GM19455 (cell line): ENCODE measurements around the gene SS18.

Experiments used
- ATAC-seq: cut with Tn5 transposase; IDR thresholded peaks from one replicate; pipeline ENCODE4 v1.9.1; 2021; ENCODE audit not compliant: unreplicated experiment

The SS18 gene

GRCh38 chr18:26073758-26074157, 16.7 kb downstream of the SS18 start:
- ATAC-seq, result no peak

GRCh38 chr18:26071725-26072124, 18.7 kb downstream of the SS18 start:
- ATAC-seq, result no peak

GRCh38 chr18:26071020-26071419, 19.4 kb downstream of the SS18 start:
- ATAC-seq, result no peak

GRCh38 chr18:26059357-26059756, 31.1 kb downstream of the SS18 start:
- ATAC-seq, result no peak

GRCh38 chr18:26057344-26057773, 33.1 kb downstream of the SS18 start:
- no peak for ATAC-seq

GRCh38 chr18:26056291-26056690, 34.1 kb downstream of the SS18 start:
- no peak for ATAC-seq

- no peak for ATAC-seq
Observed at GRCh38 chr18:26052505-26052904, 37.9 kb downstream of the SS18 start.

GRCh38 chr18:26051843-26052242, 38.6 kb downstream of the SS18 start:
- no peak for ATAC-seq

- ATAC-seq, result no peak
Observed at GRCh38 chr18:26046419-26047077, 43.9 kb downstream of the SS18 start.

GRCh38 chr18:26044807-26045206, 45.6 kb downstream of the SS18 start:
- no peak for ATAC-seq

GRCh38 chr18:26040051-26040656, 50.3 kb downstream of the SS18 start:
- ATAC-seq, result no peak

- no peak for ATAC-seq
Observed at GRCh38 chr18:26039203-26039602, 51.2 kb downstream of the SS18 start.

- ATAC-seq, result no peak
Observed at GRCh38 chr18:26036635-26037034, 53.8 kb downstream of the SS18 start.

- ATAC-seq, result no peak
Observed at GRCh38 chr18:26034850-26035497, 55.4 kb downstream of the SS18 start.

- ATAC-seq, result no peak
Observed at GRCh38 chr18:26022585-26022984, 67.8 kb downstream of the SS18 start.

GRCh38 chr18:26021061-26021754, 69.2 kb downstream of the SS18 start:
- ATAC-seq, result no peak

- ATAC-seq, result no peak
Observed at GRCh38 chr18:26017929-26018328, 72.5 kb downstream of the SS18 start.

- ATAC-seq, result no peak
Observed at GRCh38 chr18:26014462-26014861, 76.0 kb downstream of the SS18 start.

GRCh38 chr18:26008619-26009018, 81.8 kb downstream of the SS18 start:
- ATAC-seq, result no peak

- ATAC-seq, result no peak
Observed at GRCh38 chr18:26008096-26008495, 82.3 kb downstream of the SS18 start.

- ATAC-seq, result no peak
Observed at GRCh38 chr18:26005950-26006349, 84.5 kb downstream of the SS18 start.

GRCh38 chr18:26004832-26005231, 85.6 kb downstream of the SS18 start:
- ATAC-seq, result no peak
